GM19467 (cell line): ENCODE measurements around the gene FUT4.
A peak's percentile ranks its signal among the peaks of the same experiment; 100 is the strongest.
"Not testable (repeated sequence)": the region's sequence is repeated elsewhere in the genome, so short reads cannot be mapped to it uniquely, and the experiment has no call there.

Experiments used
- ATAC-seq: cut with Tn5 transposase; IDR thresholded peaks from one replicate; pipeline ENCODE4 v1.9.1; 2021; ENCODE audit warnings: mild to moderate bottlenecking, moderate library complexity; ENCODE audit not compliant: unreplicated experiment

The FUT4 gene

GRCh38 chr11:94532211-94532610 lies 11.5 kb upstream of the FUT4 start:
- ATAC-seq: no peak

GRCh38 chr11:94533206-94533605 lies 10.5 kb upstream of the FUT4 start:
- no peak for ATAC-seq

GRCh38 chr11:94533696-94534630 lies 9.8 kb upstream of the FUT4 start:
- no peak for ATAC-seq

- no peak for ATAC-seq
Observed at GRCh38 chr11:94536386-94536785, 7.3 kb upstream of the FUT4 start.

- ATAC-seq: no peak
Observed at GRCh38 chr11:94537031-94537600, 6.6 kb upstream of the FUT4 start.

GRCh38 chr11:94539420-94539819 lies 4.3 kb upstream of the FUT4 start:
- no peak for ATAC-seq

GRCh38 chr11:94544646-94545263 lies 1.0 kb downstream of the FUT4 start:
- ATAC-seq: no peak

- no peak for ATAC-seq
Observed at GRCh38 chr11:94545264-94546161, 1.8 kb downstream of the FUT4 start.

- no peak for ATAC-seq
Observed at GRCh38 chr11:94546162-94546470, 2.4 kb downstream of the FUT4 start.

GRCh38 chr11:94546886-94547285 lies 3.2 kb downstream of the FUT4 start:
- no peak for ATAC-seq

GRCh38 chr11:94549146-94549545 lies 5.4 kb downstream of the FUT4 start:
- no peak for ATAC-seq

GRCh38 chr11:94550513-94550912 lies 6.8 kb downstream of the FUT4 start:
- no peak for ATAC-seq

- ATAC-seq: no peak
Observed at GRCh38 chr11:94553938-94554337, 10.2 kb downstream of the FUT4 start.

GRCh38 chr11:94555752-94556329 lies 12.1 kb downstream of the FUT4 start:
- not testable (repeated sequence) for ATAC-seq

- no peak for ATAC-seq
Observed at GRCh38 chr11:94557421-94557820, 13.7 kb downstream of the FUT4 start.

GRCh38 chr11:94557992-94558391 lies 14.3 kb downstream of the FUT4 start:
- ATAC-seq: no peak

GRCh38 chr11:94558468-94558867 lies 14.7 kb downstream of the FUT4 start:
- peak; percentile 41 for ATAC-seq

- ATAC-seq: no peak
Observed at GRCh38 chr11:94558932-94559331, 15.2 kb downstream of the FUT4 start.

GRCh38 chr11:94559361-94559760 lies 15.6 kb downstream of the FUT4 start:
- ATAC-seq: no peak

- no peak for ATAC-seq
Observed at GRCh38 chr11:94560834-94561233, 17.1 kb downstream of the FUT4 start.
